Trophoblast cell (in vitro differentiated cells and primary cell): ENCODE results near the gene MUC13.

Experiments used
- DNase-seq, 2 donors: peaks; one replicate each; pipeline ENCODE4 v3.0.0-alpha.2; 2016
- H2AFZ ChIP-seq: 2 replicates; pipeline ENCODE4 v1.6.1; 2013; ENCODE audit warnings: low read length, moderate library complexity, mild to moderate bottlenecking; ENCODE audit not compliant: insufficient read depth, poor library complexity
- H2AK5ac ChIP-seq: 2 replicates; pipeline ENCODE4 v1.6.1; 2013; ENCODE audit warnings: mild to moderate bottlenecking, low read length
- H2BK120ac ChIP-seq: 2 replicates; pipeline ENCODE4 v1.6.1; 2013; ENCODE audit warnings: low read length, mild to moderate bottlenecking, moderate library complexity; ENCODE audit not compliant: insufficient read depth, poor library complexity
- H2BK12ac ChIP-seq: 2 replicates; pipeline ENCODE4 v1.6.1; 2013; ENCODE audit warnings: mild to moderate bottlenecking, low read length, moderate library complexity
- H2BK5ac ChIP-seq: 2 replicates; pipeline ENCODE4 v1.6.1; 2013; ENCODE audit warnings: low read length, low read depth, moderate library complexity, mild to moderate bottlenecking; ENCODE audit not compliant: poor library complexity
- H3K14ac ChIP-seq: 2 replicates; pipeline ENCODE4 v1.6.1; 2013; ENCODE audit warnings: mild to moderate bottlenecking, low read length
- H3K18ac ChIP-seq: 2 replicates; pipeline ENCODE4 v1.6.1; 2013; ENCODE audit warnings: mild to moderate bottlenecking, low read length
- H3K23ac ChIP-seq: 2 replicates; pipeline ENCODE4 v1.6.1; 2013; ENCODE audit warnings: low read length
- H3K27ac ChIP-seq: 2 replicates; pipeline ENCODE4 v1.5.1; 2013; ENCODE audit warnings: low read depth, mild to moderate bottlenecking, inconsistent platforms, low read length, moderate library complexity
- H3K27me3 ChIP-seq: 2 replicates; pipeline ENCODE4 v1.6.1; 2013; ENCODE audit warnings: inconsistent platforms, mild to moderate bottlenecking, low read length, moderate library complexity; ENCODE audit not compliant: insufficient read depth
- H3K36me3 ChIP-seq, 2 experiments: 1 replicate in 1 of 2; 2 replicates in 1 of 2; pipeline ENCODE4 v1.6.1; 2013; ENCODE audit warnings: low read length in 2 of 2, mild to moderate bottlenecking in 2 of 2, moderate library complexity in 1 of 2; ENCODE audit not compliant: insufficient read depth in 2 of 2, control insufficient read depth in 1 of 2
- H3K4ac ChIP-seq: 2 replicates; pipeline ENCODE4 v1.6.1; 2013; ENCODE audit warnings: low read depth, mild to moderate bottlenecking, low read length, moderate library complexity
- H3K4me1 ChIP-seq, 2 experiments: 1 replicate in 1 of 2; 2 replicates in 1 of 2; pipeline ENCODE4 v1.6.1; 2013; ENCODE audit warnings: low read length in 2 of 2, mild to moderate bottlenecking in 2 of 2, moderate library complexity in 1 of 2; ENCODE audit not compliant: insufficient read depth in 2 of 2, control insufficient read depth in 1 of 2
- H3K4me2 ChIP-seq: 2 replicates; pipeline ENCODE4 v1.6.1; 2013; ENCODE audit warnings: inconsistent platforms, mild to moderate bottlenecking, low read length, moderate library complexity
- H3K4me3 ChIP-seq: 2 replicates; pipeline ENCODE4 v1.5.1; 2013; ENCODE audit warnings: mild to moderate bottlenecking, low read depth, low read length, inconsistent platforms
- H3K79me1 ChIP-seq: one replicate; pipeline ENCODE4 v1.6.1; 2013; ENCODE audit warnings: low read length
- H3K79me2 ChIP-seq: 2 replicates; pipeline ENCODE4 v1.6.1; 2013; ENCODE audit warnings: low read length, mild to moderate bottlenecking; ENCODE audit not compliant: control insufficient read depth, insufficient read depth, poor library complexity
- H3K9ac ChIP-seq: 2 replicates; pipeline ENCODE4 v1.6.1; 2013; ENCODE audit warnings: mild to moderate bottlenecking, low read length
- H3K9me3 ChIP-seq: 2 replicates; pipeline ENCODE4 v1.6.1; 2013; ENCODE audit warnings: low read depth, mild to moderate bottlenecking, control low read depth, inconsistent platforms, low read length; ENCODE audit not compliant: insufficient read depth
- H4K12ac ChIP-seq: 2 replicates; pipeline ENCODE4 v1.6.1; 2013; ENCODE audit warnings: low read depth, mild to moderate bottlenecking, low read length, moderate library complexity
- H4K8ac ChIP-seq: 2 replicates; pipeline ENCODE4 v1.6.1; 2013; ENCODE audit warnings: low read depth, mild to moderate bottlenecking, low read length, moderate library complexity
- H4K91ac ChIP-seq: one replicate; pipeline ENCODE4 v1.6.1; 2013; ENCODE audit warnings: low read depth, mild to moderate bottlenecking, low read length, moderate library complexity
- WGBS: extraction: QIAGEN DNeasy Blood & Tissue Kit; methylation state at CpG from one replicate; pipeline ENCODE4 v1.1.7; 2013; ENCODE audit warnings: missing lambda C conversion rate; ENCODE audit not compliant: insufficient read length, insufficient coverage; ENCODE audit errors: extremely low coverage; 5-methylcytosine and 5-hydroxymethylcytosine counted together

The MUC13 gene

GRCh38 chr3:124918524-124918923 is 16.0 kb downstream of the MUC13 start:
- Histone ChIP-seq H3K79me1 (no peaks in the 10 kb centered on the region), H4K12ac (no peak overlapping the region), H3K4ac (no peak overlapping the region), H3K4me1 (peaks cover 2 to 7% of the 10 kb centered on the region in 2 experiments), H2BK12ac (no peak overlapping the region), H3K9ac (no peak overlapping the region), H3K9me3 (no peaks in the 10 kb centered on the region), H3K14ac (no peak overlapping the region), H4K8ac (no peak overlapping the region), H3K23ac (no peak overlapping the region), H2BK120ac (no peak overlapping the region), H3K36me3 (no peaks in the 10 kb centered on the region), H3K18ac (no peak overlapping the region), H4K91ac (no peak overlapping the region), H3K79me2 (no peaks in the 10 kb centered on the region), H3K27me3 (no peaks in the 10 kb centered on the region), H3K4me3 (no peak overlapping the region), H2AFZ (no peak overlapping the region), H2BK5ac (no peak overlapping the region), H3K27ac (no peak overlapping the region), H3K4me2 (no peak overlapping the region), H2AK5ac (no peak overlapping the region)
- no CpG with 5 or more reads among the region's 2 CpGs for WGBS
- no peak for DNase-seq

GRCh38 chr3:124916837-124917409 is 17.6 kb downstream of the MUC13 start:
- Histone ChIP-seq H3K23ac (no peak overlapping the region), H2AK5ac (no peak overlapping the region), H3K9ac (no peak overlapping the region), H2BK120ac (no peak overlapping the region), H4K91ac (no peak overlapping the region), H3K4ac (no peak overlapping the region), H4K12ac (no peak overlapping the region), H3K14ac (no peak overlapping the region), H3K27me3 (no peaks in the 10 kb centered on the region), H2BK5ac (no peak overlapping the region), H3K9me3 (no peaks in the 10 kb centered on the region), H3K4me1 (peaks cover 2 to 7% of the 10 kb centered on the region in 2 experiments), H3K36me3 (no peaks in the 10 kb centered on the region), H3K79me2 (no peaks in the 10 kb centered on the region), H3K27ac (no peak overlapping the region), H3K18ac (no peak overlapping the region), H3K4me3 (no peak overlapping the region), H4K8ac (peak overlapping the region; percentile 61), H2AFZ (no peak overlapping the region), H3K4me2 (no peak overlapping the region), H2BK12ac (no peak overlapping the region), H3K79me1 (no peaks in the 10 kb centered on the region)
- DNase-seq: no peak
- no CpG with 5 or more reads among the region's 8 CpGs for WGBS

- Histone ChIP-seq H3K18ac (no peak overlapping the region), H2BK12ac (no peak overlapping the region), H2AK5ac (no peak overlapping the region), H2BK5ac (no peak overlapping the region), H4K91ac (no peak overlapping the region), H3K4me2 (no peak overlapping the region), H3K79me2 (no peaks in the 10 kb centered on the region), H3K79me1 (no peaks in the 10 kb centered on the region), H3K27ac (no peak overlapping the region), H3K27me3 (no peaks in the 10 kb centered on the region), H2BK120ac (no peak overlapping the region), H3K4me3 (no peak overlapping the region), H3K9ac (no peak overlapping the region), H3K14ac (no peak overlapping the region), H3K4me1 (peaks cover 2 to 7% of the 10 kb centered on the region in 2 experiments), H3K9me3 (no peaks in the 10 kb centered on the region), H4K12ac (no peak overlapping the region), H3K36me3 (no peaks in the 10 kb centered on the region), H3K23ac (no peak overlapping the region), H3K4ac (no peak overlapping the region), H4K8ac (no peak overlapping the region), H2AFZ (no peak overlapping the region)
- no peak for DNase-seq
- no CpG with 5 or more reads among the region's 3 CpGs for WGBS
Observed at GRCh38 chr3:124915254-124915653, 19.3 kb downstream of the MUC13 start.

GRCh38 chr3:124907957-124908356 is 26.6 kb downstream of the MUC13 start:
- H3K4ac ChIP-seq: no peak overlapping the region
- H4K12ac ChIP-seq: no peak overlapping the region
- no peak overlapping the region for H3K27ac ChIP-seq
- no peak overlapping the region for H3K9ac ChIP-seq
- H3K4me2 ChIP-seq: no peak overlapping the region
- no peaks in the 10 kb centered on the region for H3K27me3 ChIP-seq
- no peak overlapping the region for H3K4me3 ChIP-seq
- no peaks in the 10 kb centered on the region for H3K79me1 ChIP-seq
- H2AK5ac ChIP-seq: no peak overlapping the region
- no peaks in the 10 kb centered on the region for H3K36me3 ChIP-seq
- no peak overlapping the region for H2AFZ ChIP-seq
- H3K79me2 ChIP-seq: no peaks in the 10 kb centered on the region
- H2BK12ac ChIP-seq: no peak overlapping the region
- H3K23ac ChIP-seq: no peak overlapping the region
- H3K4me1 ChIP-seq: peaks cover 0 to 3% of the 10 kb centered on the region in 2 experiments
- H2BK120ac ChIP-seq: no peak overlapping the region
- DNase-seq: no peak
- no peak overlapping the region for H3K14ac ChIP-seq
- no peak overlapping the region for H3K18ac ChIP-seq
- H4K91ac ChIP-seq: no peak overlapping the region
- no peaks in the 10 kb centered on the region for H3K9me3 ChIP-seq
- H4K8ac ChIP-seq: no peak overlapping the region
- H2BK5ac ChIP-seq: no peak overlapping the region
- no CpG with 5 or more reads among the region's 9 CpGs for WGBS
